SK-N-MC (cell line): ENCODE data around the gene NUPR1.

Experiments
- EZH2 ChIP-seq: fragments of 200-600 bp; sonication (generic); IDR thresholded peaks from one replicate; pipeline ENCODE4 v1.6.1; 2017; ENCODE audit warnings: antibody characterized with exemption
- POLR2AphosphoS5 ChIP-seq: IDR thresholded peaks from 2 replicates; pipeline ENCODE4 v1.6.1; 2012; ENCODE audit warnings: mild to moderate bottlenecking, low read depth, low read length, borderline replicate concordance

- TF ChIP-seq EZH2: no peak
- TF ChIP-seq POLR2AphosphoS5: no peak
Measured at GRCh38 chr16:28549301-28549899, 10.6 kb upstream of the NUPR1 start.
